Measurements from ENCODE around the gene ACACB. TPM values are rescaled to one million over a fixed set of nuclear protein-coding genes. Genes with fewer than 3 reads are reported as not detected.

Gene ACACB
- total RNA-seq, 1 donor from 2014 or later: 167 TPM

GRCh38 chr12:109258607-109259544, 142.5 kb downstream of the ACACB start:
- intact Hi-C loops (cut with DNase I): no loop called here
- no peak for DNase-seq
- ATAC-seq (ENCODE audit: poor library complexity): no peak

GRCh38 chr12:109259545-109259895, 143.1 kb downstream of the ACACB start:
- intact Hi-C loops (cut with DNase I): no loop called here
- ATAC-seq (ENCODE audit: poor library complexity): no peak
- no peak for DNase-seq

- ATAC-seq (ENCODE audit: poor library complexity) (no peak), DNase-seq (no peak)
- intact Hi-C loops (cut with DNase I): loop anchor here (5.0 kb wide), 1 partner anchor 126 kb away; no protein-coding TSS in a partner anchor
Observed at GRCh38 chr12:109261087-109261486, 144.7 kb downstream of the ACACB start.

- intact Hi-C loops (cut with DNase I): loop anchor here (5.0 kb wide), 1 partner anchor 125 kb away; no protein-coding TSS in a partner anchor
Observed at GRCh38 chr12:109261939-109262338, 145.6 kb downstream of the ACACB start.

GRCh38 chr12:109263439-109263838, 147.1 kb downstream of the ACACB start:
- DNase-seq (no peak), ATAC-seq (ENCODE audit: poor library complexity) (no peak)
- intact Hi-C loops (cut with DNase I): loop anchor here (5.0 kb wide), 1 partner anchor 124 kb away; no protein-coding TSS in a partner anchor

More at GRCh38 chr12:109261939-109262338, 145.6 kb downstream of the ACACB start:
- no peak for DNase-seq
- no peak for ATAC-seq (ENCODE audit: poor library complexity)

- peak; percentile 84 for DNase-seq
- ATAC-seq (ENCODE audit: poor library complexity): peak; percentile 65
- intact Hi-C loops (cut with DNase I): loop anchor here (5.0 kb wide), 1 partner anchor 123 kb away; no protein-coding TSS in a partner anchor
Observed at GRCh38 chr12:109264095-109264942, 147.9 kb downstream of the ACACB start.

GRCh38 chr12:109264943-109265650, 148.7 kb downstream of the ACACB start:
- ATAC-seq (ENCODE audit: poor library complexity): peak; percentile 7
- intact Hi-C loops (cut with DNase I): loop anchor here (5.0 kb wide), 1 partner anchor 122 kb away; no protein-coding TSS in a partner anchor
- no peak for DNase-seq

GRCh38 chr12:109266106-109266879, 149.9 kb downstream of the ACACB start:
- intact Hi-C loops (cut with DNase I): no loop called here
- no peak for ATAC-seq (ENCODE audit: poor library complexity)
- no peak for DNase-seq

GRCh38 chr12:109267361-109267760, 151.0 kb downstream of the ACACB start:
- intact Hi-C loops (cut with DNase I): no loop called here
- DNase-seq (no peak), ATAC-seq (ENCODE audit: poor library complexity) (no peak)

- no peak for DNase-seq
- ATAC-seq (ENCODE audit: poor library complexity): no peak
- intact Hi-C loops (cut with DNase I): no loop called here
Observed at GRCh38 chr12:109268896-109269295, 152.5 kb downstream of the ACACB start.

GRCh38 chr12:109269428-109269827, 153.0 kb downstream of the ACACB start:
- intact Hi-C loops (cut with DNase I): no loop called here
- ATAC-seq (ENCODE audit: poor library complexity): peak; percentile 45
- DNase-seq: peak; percentile 61

- intact Hi-C loops (cut with DNase I): no loop called here
- ATAC-seq (ENCODE audit: poor library complexity): no peak
Observed at GRCh38 chr12:109270494-109270893, 154.1 kb downstream of the ACACB start.

GRCh38 chr12:109271418-109271817, 155.0 kb downstream of the ACACB start:
- no peak for ATAC-seq (ENCODE audit: poor library complexity)
- intact Hi-C loops (cut with DNase I): no loop called here

More at GRCh38 chr12:109270494-109270893, 154.1 kb downstream of the ACACB start:
- DNase-seq: no peak

GRCh38 chr12:109273354-109273753, 157.0 kb downstream of the ACACB start:
- DNase-seq (no peak), ATAC-seq (ENCODE audit: poor library complexity) (no peak)
- intact Hi-C loops (cut with DNase I): no loop called here

More at GRCh38 chr12:109271418-109271817, 155.0 kb downstream of the ACACB start:
- no peak for DNase-seq

- intact Hi-C loops (cut with DNase I): no loop called here
- ATAC-seq (ENCODE audit: poor library complexity): no peak
- no peak for DNase-seq
Observed at GRCh38 chr12:109274381-109274780, 158.0 kb downstream of the ACACB start.

- ATAC-seq (ENCODE audit: poor library complexity) (no peak), DNase-seq (no peak)
- intact Hi-C loops (cut with DNase I): no loop called here
Observed at GRCh38 chr12:109275173-109275572, 158.8 kb downstream of the ACACB start.

- ATAC-seq (ENCODE audit: poor library complexity) (no peak), DNase-seq (no peak)
- intact Hi-C loops (cut with DNase I): no loop called here
Observed at GRCh38 chr12:109276160-109276559, 159.8 kb downstream of the ACACB start.

Data from Right ventricle myocardium superior (tissue), 1 donor.